Astrocyte (in vitro differentiated cells and primary cell): ENCODE results near the gene OR2V1. TPM values are rescaled to one million over a fixed set of nuclear protein-coding genes. Genes with fewer than 3 reads are reported as not detected.

Source experiments
- DNase-seq: peaks from one replicate; pipeline ENCODE4 v3.0.0-alpha.2; 2010; ENCODE audit warnings: low read depth
- FAIRE-seq: peaks from 2 replicates; lab custom pipeline; 2011; peaks lifted over from hg19 to GRCh38; lab: Jason Lieb, UNC
- H2AFZ ChIP-seq: 2 replicates; pipeline ENCODE4 v1.6.0; 2012; ENCODE audit warnings: low read depth, low read length, inconsistent platforms
- H3K27ac ChIP-seq: 2 replicates; pipeline ENCODE4 v1.5.1; 2011; ENCODE audit warnings: low read depth, low read length, inconsistent platforms
- H3K27me3 ChIP-seq: 2 replicates; pipeline ENCODE4 v1.6.0; 2011; ENCODE audit warnings: low read length, inconsistent platforms; ENCODE audit not compliant: insufficient read depth
- H3K36me3 ChIP-seq: 2 replicates; pipeline ENCODE4 v1.5.1; 2011; ENCODE audit warnings: low read length, inconsistent platforms; ENCODE audit not compliant: insufficient read depth
- H3K4me1 ChIP-seq: 2 replicates; pipeline ENCODE4 v1.5.1; 2011; ENCODE audit warnings: low read length, inconsistent platforms; ENCODE audit not compliant: insufficient read depth
- H3K4me2 ChIP-seq: 2 replicates; pipeline ENCODE4 v1.6.0; 2012; ENCODE audit warnings: low read length, inconsistent platforms
- H3K4me3 ChIP-seq: 2 replicates; pipeline ENCODE4 v1.5.1; 2011; ENCODE audit warnings: low read depth, mild to moderate bottlenecking, low read length, inconsistent platforms; ENCODE audit not compliant: insufficient read depth
- H3K79me2 ChIP-seq: 2 replicates; pipeline ENCODE4 v1.6.0; 2012; ENCODE audit warnings: mild to moderate bottlenecking, low read length, inconsistent platforms; ENCODE audit not compliant: insufficient read depth
- H3K9ac ChIP-seq: 2 replicates; pipeline ENCODE4 v1.6.0; 2012; ENCODE audit warnings: mild to moderate bottlenecking, low read length, inconsistent platforms
- H3K9me3 ChIP-seq: 2 replicates; pipeline ENCODE4 v1.5.1; 2012; ENCODE audit warnings: low read depth, mild to moderate bottlenecking, low read length, inconsistent platforms; ENCODE audit not compliant: insufficient read depth
- H4K20me1 ChIP-seq: 2 replicates; pipeline ENCODE4 v1.6.0; 2012; ENCODE audit warnings: low read length, inconsistent platforms; ENCODE audit not compliant: insufficient read depth
- H3K27ac Mint-ChIP-seq: one replicate; pipeline ENCODE4 v1.8.0; 2021; ENCODE audit warnings: mild to moderate bottlenecking, mixed read lengths; ENCODE audit not compliant: unreplicated experiment
- H3K27me3 Mint-ChIP-seq: one replicate; pipeline ENCODE4 v1.8.0; 2021; ENCODE audit warnings: low read depth, mixed read lengths; ENCODE audit not compliant: unreplicated experiment
- H3K36me3 Mint-ChIP-seq: one replicate; pipeline ENCODE4 v1.8.0; 2021; ENCODE audit warnings: low read depth, mixed read lengths; ENCODE audit not compliant: unreplicated experiment
- H3K4me1 Mint-ChIP-seq: one replicate; pipeline ENCODE4 v1.8.0; 2021; ENCODE audit warnings: low read depth, mixed read lengths; ENCODE audit not compliant: unreplicated experiment
- H3K4me3 Mint-ChIP-seq: one replicate; pipeline ENCODE4 v1.8.0; 2021; ENCODE audit warnings: mild to moderate bottlenecking, moderate library complexity, mixed read lengths; ENCODE audit not compliant: unreplicated experiment
- H3K9me3 Mint-ChIP-seq: one replicate; pipeline ENCODE4 v1.8.0; 2021; ENCODE audit warnings: mild to moderate bottlenecking, mixed read lengths; ENCODE audit not compliant: unreplicated experiment
- EZH2 ChIP-seq: IDR thresholded peaks from 2 replicates; pipeline ENCODE4 v1.6.1; 2012; ENCODE audit warnings: mild to moderate bottlenecking, low read length, inconsistent platforms; ENCODE audit not compliant: insufficient read depth
- total RNA-seq: library from RNA; stranded (reverse); gene quantifications from 2 replicates; pipeline ENCODE4 v1.2.1, GENCODE V29; 2021
- TF ChIP-seq, protein P1 (sequence below): IDR thresholded peaks from 2 replicates; pipeline ENCODE4 v1.5.1; 2011; ENCODE audit warnings: low read depth, mild to moderate bottlenecking, inconsistent platforms, low read length, moderate library complexity; ENCODE audit not compliant: insufficient read depth

OR2V1 gene
- total RNA-seq, 1 donor from 2014 or later, result not detected

DNA sequence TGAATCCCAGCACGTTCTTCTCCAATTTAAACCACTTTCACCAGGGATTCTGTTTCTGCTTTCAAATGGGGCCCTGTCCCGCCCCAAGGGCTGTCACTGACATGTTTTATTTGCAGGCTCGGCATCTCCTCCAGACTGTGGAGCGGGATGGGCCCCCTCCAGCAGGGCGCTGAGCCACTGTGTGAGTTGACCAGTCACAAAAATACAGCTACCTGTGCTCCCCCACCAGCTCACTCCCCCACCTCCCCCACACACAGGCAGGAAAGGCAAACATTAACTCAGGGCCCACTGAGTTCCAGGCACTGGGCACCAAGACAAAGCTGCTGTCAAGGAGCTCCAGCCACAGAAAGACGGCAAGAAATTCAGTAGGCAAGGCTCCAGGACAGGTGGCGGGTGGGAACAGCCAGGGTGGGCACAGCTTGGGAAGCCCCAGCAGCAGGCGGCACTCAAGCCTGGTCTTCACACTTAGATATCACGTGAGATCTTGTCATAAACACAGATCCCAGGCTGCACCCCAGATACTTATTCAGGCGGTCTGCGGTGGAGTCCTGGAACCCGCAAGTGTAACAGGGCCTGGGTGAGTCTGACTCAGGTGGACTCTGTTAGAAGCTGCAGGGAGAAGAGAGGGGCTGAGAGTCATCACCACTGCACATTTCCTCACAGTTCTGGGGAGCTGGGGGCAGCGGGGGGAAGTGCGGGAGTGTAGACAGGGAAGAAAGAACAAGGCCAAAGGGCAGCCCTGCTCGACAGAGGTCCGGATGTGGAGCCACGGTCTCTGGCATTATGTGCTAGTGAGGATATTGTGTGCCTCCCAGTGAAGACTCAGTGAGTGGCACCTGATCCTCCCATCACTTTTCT, 44.7 kb downstream of the OR2V1 start:
- peaks cover 1% of the 10 kb centered on the region for H3K36me3 Mint-ChIP-seq
- H2AFZ ChIP-seq, result no peak overlapping the region
- H3K27ac ChIP-seq, result no peak overlapping the region
- FAIRE-seq, result no peak
- H3K27me3 ChIP-seq, result no peaks in the 10 kb centered on the region
- H3K4me3 ChIP-seq, result no peak overlapping the region
- H3K36me3 ChIP-seq, result no peaks in the 10 kb centered on the region
- no peaks in the 10 kb centered on the region for H3K79me2 ChIP-seq
- no peaks in the 10 kb centered on the region for H4K20me1 ChIP-seq
- no peak for DNase-seq
- no peaks in the 10 kb centered on the region for H3K4me1 Mint-ChIP-seq
- peaks cover 44% of the 10 kb centered on the region for H3K27me3 Mint-ChIP-seq
- no peak overlapping the region for H3K27ac Mint-ChIP-seq
- no peaks in the 10 kb centered on the region for H3K4me1 ChIP-seq
- H3K9me3 Mint-ChIP-seq, result peaks cover 3% of the 10 kb centered on the region
- no peak overlapping the region for H3K4me2 ChIP-seq
- no peak overlapping the region for H3K4me3 Mint-ChIP-seq
- H3K9ac ChIP-seq, result no peak overlapping the region
- TF ChIP-seq EZH2, result no peak
- TF ChIP-seq, protein P1, sequence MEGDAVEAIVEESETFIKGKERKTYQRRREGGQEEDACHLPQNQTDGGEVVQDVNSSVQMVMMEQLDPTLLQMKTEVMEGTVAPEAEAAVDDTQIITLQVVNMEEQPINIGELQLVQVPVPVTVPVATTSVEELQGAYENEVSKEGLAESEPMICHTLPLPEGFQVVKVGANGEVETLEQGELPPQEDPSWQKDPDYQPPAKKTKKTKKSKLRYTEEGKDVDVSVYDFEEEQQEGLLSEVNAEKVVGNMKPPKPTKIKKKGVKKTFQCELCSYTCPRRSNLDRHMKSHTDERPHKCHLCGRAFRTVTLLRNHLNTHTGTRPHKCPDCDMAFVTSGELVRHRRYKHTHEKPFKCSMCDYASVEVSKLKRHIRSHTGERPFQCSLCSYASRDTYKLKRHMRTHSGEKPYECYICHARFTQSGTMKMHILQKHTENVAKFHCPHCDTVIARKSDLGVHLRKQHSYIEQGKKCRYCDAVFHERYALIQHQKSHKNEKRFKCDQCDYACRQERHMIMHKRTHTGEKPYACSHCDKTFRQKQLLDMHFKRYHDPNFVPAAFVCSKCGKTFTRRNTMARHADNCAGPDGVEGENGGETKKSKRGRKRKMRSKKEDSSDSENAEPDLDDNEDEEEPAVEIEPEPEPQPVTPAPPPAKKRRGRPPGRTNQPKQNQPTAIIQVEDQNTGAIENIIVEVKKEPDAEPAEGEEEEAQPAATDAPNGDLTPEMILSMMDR, result no peak
- no peaks in the 10 kb centered on the region for H3K9me3 ChIP-seq

DNA sequence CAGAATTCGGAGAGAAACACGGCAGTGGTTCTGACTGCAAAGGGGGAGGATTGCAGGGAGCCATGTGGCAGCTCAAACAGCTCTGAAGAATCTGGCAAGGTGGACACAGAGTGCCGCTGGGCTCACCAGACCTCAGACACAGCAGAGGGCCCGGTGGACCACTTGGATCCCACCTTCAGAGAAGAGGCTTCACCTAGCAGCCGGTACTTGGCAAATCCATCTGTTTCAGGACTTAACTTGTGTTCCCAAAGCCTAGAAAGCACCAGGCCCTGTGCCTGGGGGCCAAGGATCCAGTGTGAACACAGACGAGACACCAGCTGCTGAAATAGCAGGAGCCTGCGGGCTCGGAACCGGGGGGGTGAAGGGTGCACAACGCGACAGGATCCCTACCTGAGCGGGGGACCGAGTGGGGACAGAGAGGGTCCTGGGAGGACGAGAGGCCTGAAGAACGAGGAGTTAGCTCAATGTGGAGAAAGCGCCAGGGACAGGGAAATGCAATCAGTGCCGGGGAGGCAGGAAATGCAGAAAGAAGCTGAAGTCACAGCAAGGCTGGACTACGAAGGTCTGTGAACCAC, 46.3 kb downstream of the OR2V1 start:
- no peak overlapping the region for H3K4me3 Mint-ChIP-seq
- no peaks in the 10 kb centered on the region for H3K79me2 ChIP-seq

More for the DNA sequence above, 46.3 kb downstream of the OR2V1 start:
- Histone ChIP-seq H3K27me3 (no peaks in the 10 kb centered on the region), H3K4me3 (no peak overlapping the region), H3K9me3 (no peaks in the 10 kb centered on the region), H3K27ac (no peak overlapping the region), H3K4me1 (no peaks in the 10 kb centered on the region), H3K9ac (no peak overlapping the region), H2AFZ (no peak overlapping the region), H3K4me2 (no peak overlapping the region), H3K36me3 (no peaks in the 10 kb centered on the region), H4K20me1 (no peaks in the 10 kb centered on the region)
- Mint-ChIP-seq H3K36me3 (peaks cover 1% of the 10 kb centered on the region), H3K9me3 (peaks cover 3% of the 10 kb centered on the region), H3K27ac (no peak overlapping the region), H3K4me1 (no peaks in the 10 kb centered on the region), H3K27me3 (peaks cover 57% of the 10 kb centered on the region)
- no peak for DNase-seq
- FAIRE-seq, result no peak
- TF ChIP-seq EZH2, result no peak
- TF ChIP-seq, protein P1, result no peak
